A172 (cell line): Measurements from ENCODE around the gene CHD6. TPM values are rescaled to one million over a fixed set of nuclear protein-coding genes. Genes with fewer than 3 reads are reported as not detected.
A peak's percentile ranks its signal among the peaks of the same experiment; 100 is the strongest.
"Not testable (repeated sequence)": the region's sequence is repeated elsewhere in the genome, so short reads cannot be mapped to it uniquely, and the experiment has no call there.

Experiments used
- DNase-seq: peaks from one replicate; pipeline ENCODE4 v3.0.0-alpha.2; 2015; ENCODE audit warnings: low spot score
- total RNA-seq: library from RNA; depleted of rRNA; stranded (reverse); fragments of >200 nt; shearing (Covaris generic); gene quantifications from 2 replicates; pipeline ENCODE4 v1.2.3, GENCODE V29; 2014

CHD6 gene
- total RNA-seq, 1 experiment from 2014 or later: 17.0 TPM

GRCh38 chr20:41547221-41547620 lies 71.0 kb downstream of the CHD6 start:
- DNase-seq: no peak

- no peak for DNase-seq
Observed at GRCh38 chr20:41546535-41546934, 71.6 kb downstream of the CHD6 start.

- no peak for DNase-seq
Observed at GRCh38 chr20:41544472-41544871, 73.7 kb downstream of the CHD6 start.

- DNase-seq: no peak
Observed at GRCh38 chr20:41540918-41541317, 77.3 kb downstream of the CHD6 start.

- DNase-seq: no peak
Observed at GRCh38 chr20:41540459-41540858, 77.7 kb downstream of the CHD6 start.

- DNase-seq: no peak
Observed at GRCh38 chr20:41538810-41539596, 79.2 kb downstream of the CHD6 start.

GRCh38 chr20:41537865-41538264 lies 80.3 kb downstream of the CHD6 start:
- no peak for DNase-seq

GRCh38 chr20:41535551-41535950 lies 82.6 kb downstream of the CHD6 start:
- DNase-seq: not testable (repeated sequence)

- DNase-seq: no peak
Observed at GRCh38 chr20:41534842-41535241, 83.3 kb downstream of the CHD6 start.

- DNase-seq: no peak
Observed at GRCh38 chr20:41534170-41534569, 84.0 kb downstream of the CHD6 start.

- no peak for DNase-seq
Observed at GRCh38 chr20:41533537-41534136, 84.5 kb downstream of the CHD6 start.

- no peak for DNase-seq
Observed at GRCh38 chr20:41532935-41533334, 85.2 kb downstream of the CHD6 start.

GRCh38 chr20:41531518-41532275 lies 86.5 kb downstream of the CHD6 start:
- DNase-seq: no peak

GRCh38 chr20:41530923-41531322 lies 87.3 kb downstream of the CHD6 start:
- DNase-seq: no peak

GRCh38 chr20:41526327-41526726 lies 91.8 kb downstream of the CHD6 start:
- DNase-seq: no peak

GRCh38 chr20:41524980-41525613 lies 93.1 kb downstream of the CHD6 start:
- peak; percentile 56 for DNase-seq

- no peak for DNase-seq
Observed at GRCh38 chr20:41523857-41524256, 94.3 kb downstream of the CHD6 start.

GRCh38 chr20:41513829-41514228 lies 104.3 kb downstream of the CHD6 start:
- no peak for DNase-seq

GRCh38 chr20:41512624-41513023 lies 105.6 kb downstream of the CHD6 start:
- no peak for DNase-seq

- no peak for DNase-seq
Observed at GRCh38 chr20:41510847-41511450, 107.2 kb downstream of the CHD6 start.

GRCh38 chr20:41510224-41510623 lies 108.0 kb downstream of the CHD6 start:
- no peak for DNase-seq
